ENCODE measurements around the gene ADPGK.

GRCh38 chr15:72760590-72761260 lies 22.8 kb downstream of the ADPGK start:
- no peak for TF ChIP-seq CTCF (IDR thresholded peaks at IDR 0.05)
- no peak for TF ChIP-seq POLR2A (IDR thresholded peaks at IDR 0.05)

Data from transverse colon (tissue), 3 donors.